ENCODE results near the gene SELPLG. TPM values are rescaled to one million over a fixed set of nuclear protein-coding genes. Genes with fewer than 3 reads are reported as not detected.

SELPLG gene
- total and polyA plus RNA-seq, 2 donors (not counting 1 experiment from before 2014, with no cell fraction given): 6.1 to 8.0 TPM

GRCh38 chr12:108638997-108639822 is 5.5 kb upstream of the SELPLG start:
- WGBS (ENCODE audit: insufficient coverage): 97% methylated on average over 11 of the region's 11 CpGs
- Mint-ChIP-seq H3K4me1 (peaks cover 90% of the 10 kb centered on the region), H3K27ac (peak overlapping the region; percentile 94), H3K27me3 (no peaks in the 10 kb centered on the region), H3K9me3 (ENCODE audit: insufficient read depth) (no peaks in the 10 kb centered on the region), H3K4me3 (peak overlapping the region; percentile 96)
- ChIA-PET CTCF (interaction anchor here (1.1 to 17.3 kb wide), 8 partner anchors 9 to 165 kb away, joined by 3 to 431 read pairs (median 48); partner anchors contain the start of genes ISCU and SART3), POLR2A (interaction anchor here (1.0 to 14.8 kb wide), 4 partner anchors 22 to 71 kb away, joined by 4 to 133 read pairs (median 7); no protein-coding TSS in a partner anchor)
- H3K36me3 ChIP-seq (replicated peaks in 1 of 2; ENCODE audit: control extremely low read depth in 1 of 2, control insufficient read depth in 1 of 2, extremely low read depth in 1 of 2, insufficient read depth in 2 of 2, low read length in 1 of 2): peaks cover 0 to 28% of the 10 kb centered on the region in 2 experiments
- peaks cover 70 to 79% of the 10 kb centered on the region in 2 donors for H3K4me1 ChIP-seq (ENCODE audit: control insufficient read depth in 2 of 2, insufficient read depth in 2 of 2, low read length in 2 of 2)
- DNase-seq: no peak
- H3K27me3 ChIP-seq (replicated peaks in 1 of 4; ENCODE audit: control extremely low read depth in 1 of 4, control insufficient read depth in 3 of 4, insufficient read depth in 4 of 4, low read length in 3 of 4): no peaks in the 10 kb centered on the region
- peaks cover 10% of the 10 kb centered on the region for H4K20me1 ChIP-seq (ENCODE audit: control insufficient read depth, insufficient read depth, low read length, poor library complexity, severe bottlenecking)
- H3K4me3 ChIP-seq (ENCODE audit: control extremely low read depth in 1 of 5, extremely low read depth in 1 of 5, insufficient read depth in 1 of 5, low read depth in 2 of 5, low read length in 4 of 5): peak overlapping the region in 3 of 5 experiments; percentile 25 to 87 (median 62)
- intact Hi-C loops (cut with micrococcal nuclease): loop anchor here (5.0 to 10.0 kb wide), 3 partner anchors 218 to 524 kb away; partner anchors contain the start of genes ALKBH2, SSH1 and UNG
- H3K9ac ChIP-seq (ENCODE audit: low read length): peak overlapping the region; percentile 81
- H3K9me3 ChIP-seq (ENCODE audit: control extremely low read depth in 1 of 3, control insufficient read depth in 2 of 3, insufficient read depth in 1 of 3, low read length in 2 of 3): no peaks in the 10 kb centered on the region
- H2AFZ ChIP-seq (ENCODE audit: insufficient read depth, low read depth, low read length, poor library complexity, severe bottlenecking): no peak overlapping the region
- peak overlapping the region; percentile 50 to 95 for H3K27ac ChIP-seq (ENCODE audit: low read length in 2 of 2)
- TF ChIP-seq, protein P1, sequence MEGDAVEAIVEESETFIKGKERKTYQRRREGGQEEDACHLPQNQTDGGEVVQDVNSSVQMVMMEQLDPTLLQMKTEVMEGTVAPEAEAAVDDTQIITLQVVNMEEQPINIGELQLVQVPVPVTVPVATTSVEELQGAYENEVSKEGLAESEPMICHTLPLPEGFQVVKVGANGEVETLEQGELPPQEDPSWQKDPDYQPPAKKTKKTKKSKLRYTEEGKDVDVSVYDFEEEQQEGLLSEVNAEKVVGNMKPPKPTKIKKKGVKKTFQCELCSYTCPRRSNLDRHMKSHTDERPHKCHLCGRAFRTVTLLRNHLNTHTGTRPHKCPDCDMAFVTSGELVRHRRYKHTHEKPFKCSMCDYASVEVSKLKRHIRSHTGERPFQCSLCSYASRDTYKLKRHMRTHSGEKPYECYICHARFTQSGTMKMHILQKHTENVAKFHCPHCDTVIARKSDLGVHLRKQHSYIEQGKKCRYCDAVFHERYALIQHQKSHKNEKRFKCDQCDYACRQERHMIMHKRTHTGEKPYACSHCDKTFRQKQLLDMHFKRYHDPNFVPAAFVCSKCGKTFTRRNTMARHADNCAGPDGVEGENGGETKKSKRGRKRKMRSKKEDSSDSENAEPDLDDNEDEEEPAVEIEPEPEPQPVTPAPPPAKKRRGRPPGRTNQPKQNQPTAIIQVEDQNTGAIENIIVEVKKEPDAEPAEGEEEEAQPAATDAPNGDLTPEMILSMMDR (IDR thresholded peaks at IDR 0.05): no peak
- TF ChIP-seq EZH2 (IDR thresholded peaks at IDR 0.05; ENCODE audit: borderline replicate concordance, insufficient read depth, low read depth, low read length, poor library complexity, severe bottlenecking): no peak
- peaks cover 40% of the 10 kb centered on the region for H3K79me2 ChIP-seq (ENCODE audit: control insufficient read depth, insufficient read depth, low read length)
- no peak for ATAC-seq (ENCODE audit: low read depth)
- H3K4me2 ChIP-seq (replicated peaks; ENCODE audit: low read depth, low read length, poor library complexity, severe bottlenecking): peak overlapping the region; percentile 84
